Measurements from ENCODE around the gene NENF.

DNA sequence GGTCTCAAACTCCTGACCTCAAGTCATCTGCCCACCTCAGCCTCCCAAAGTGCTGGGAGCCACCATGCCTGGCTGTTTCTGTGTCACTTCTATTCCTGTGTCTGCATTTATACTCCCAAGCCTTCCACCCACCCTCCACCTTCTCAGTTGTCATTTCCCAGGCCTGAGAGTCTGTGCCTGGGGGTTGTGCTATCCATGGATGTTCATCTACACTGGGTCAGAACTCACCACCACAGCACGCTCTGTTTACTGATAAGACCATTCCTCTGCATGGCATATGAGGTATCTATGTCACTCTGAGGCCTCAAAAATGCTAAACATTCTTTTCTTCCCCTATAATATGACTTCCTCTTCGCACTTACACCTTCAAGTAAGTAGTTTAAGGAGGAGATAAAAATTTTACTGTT is 6.1 kb downstream of the NENF start:
- no peak for TF ChIP-seq POLR2AphosphoS5 (IDR thresholded peaks at IDR 0.05)
- TF ChIP-seq EP300 (IDR thresholded peaks at IDR 0.05): no peak
